HTR-8/SVneo (cell line): Measurements from ENCODE around the gene L3MBTL1.

ENCODE experiments used
- DNase-seq: peaks from one replicate; pipeline ENCODE4 v3.0.0; 2011; ENCODE audit warnings: low spot score, mixed read lengths; ENCODE audit not compliant: insufficient read length
- FAIRE-seq: peaks from 2 replicates; lab custom pipeline; 2011; peaks lifted over from hg19 to GRCh38; lab: Jason Lieb, UNC

The L3MBTL1 gene

DNA sequence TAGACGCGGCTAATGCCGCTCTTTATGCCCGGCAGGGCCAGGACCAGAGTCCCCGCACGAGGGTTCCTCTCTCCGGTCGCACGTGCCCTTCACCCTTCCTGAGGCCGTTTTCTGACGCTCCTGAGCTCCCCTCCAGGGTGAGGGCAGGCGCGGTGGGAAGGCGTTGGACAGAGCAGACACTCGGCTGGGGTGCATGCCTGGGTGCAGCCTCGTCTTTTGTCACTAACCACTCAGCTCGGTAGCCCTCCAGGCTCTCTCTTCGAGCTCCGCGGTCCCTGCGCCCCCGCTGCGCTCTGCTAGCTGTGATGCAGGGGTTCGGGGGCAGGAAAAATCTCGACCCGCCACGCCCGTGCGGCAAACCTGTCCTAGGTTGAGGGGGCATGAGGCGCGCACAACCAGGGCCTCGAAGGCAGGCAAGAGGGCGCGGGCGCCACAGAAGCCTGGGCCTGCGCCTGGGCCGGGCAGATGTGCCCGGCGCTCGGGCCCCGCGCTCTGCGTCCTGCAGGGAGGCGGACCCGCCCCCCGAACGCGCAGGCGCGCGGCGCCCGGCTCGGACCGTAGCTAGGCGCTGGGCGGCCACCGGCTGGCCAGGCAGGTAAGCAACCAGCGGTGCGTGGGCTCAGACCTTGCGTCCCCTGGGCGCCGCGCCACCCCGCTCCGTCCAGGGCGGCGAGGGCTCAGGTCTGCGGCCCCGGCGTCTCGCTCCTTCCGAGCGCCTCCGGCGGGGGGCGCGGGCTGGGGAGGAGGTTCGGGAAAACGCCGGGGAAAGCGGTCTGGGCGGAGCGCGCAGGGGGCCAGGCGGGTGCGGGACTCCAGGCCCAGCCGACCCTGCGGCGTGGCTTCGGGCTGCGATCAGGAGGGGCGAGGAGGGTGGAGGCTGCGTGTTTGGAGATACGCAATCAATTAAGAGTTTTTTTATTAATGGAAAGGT is at the start of gene L3MBTL1:
TSS of gene L3MBTL1 (plus strand) at position 548 of the 931 bp plus-strand sequence. CDS start 5,807 bp downstream, outside the sequence.
- FAIRE-seq (peak; percentile 92), DNase-seq (peak; percentile 97)

DNA sequence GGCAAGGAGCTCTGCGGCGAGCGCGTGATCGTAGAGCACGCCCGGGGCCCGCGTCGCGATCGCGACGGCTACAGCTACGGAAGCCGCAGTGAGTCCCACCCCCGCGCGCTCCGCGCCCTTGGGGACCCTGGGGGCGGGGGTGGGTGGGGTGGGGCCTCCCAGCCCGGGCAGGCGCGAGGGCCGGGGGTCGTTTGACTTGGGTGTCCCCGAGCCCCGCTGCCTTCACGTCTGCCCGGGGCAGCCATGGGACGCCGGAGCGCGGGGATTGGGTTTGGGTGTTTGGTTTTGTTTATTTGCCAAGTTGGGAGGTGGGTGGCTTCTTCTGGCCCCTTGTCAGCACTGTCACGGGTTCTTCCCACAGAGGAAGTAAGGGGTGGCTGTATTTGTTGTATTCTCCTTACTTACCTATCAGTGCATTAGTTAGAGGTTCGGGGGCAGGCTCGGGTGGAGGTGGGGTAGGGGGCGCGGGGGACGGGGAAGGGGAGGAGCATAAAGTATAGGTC is 49.0 kb upstream of the L3MBTL1 start:
- no peak for FAIRE-seq
- no peak for DNase-seq

DNA sequence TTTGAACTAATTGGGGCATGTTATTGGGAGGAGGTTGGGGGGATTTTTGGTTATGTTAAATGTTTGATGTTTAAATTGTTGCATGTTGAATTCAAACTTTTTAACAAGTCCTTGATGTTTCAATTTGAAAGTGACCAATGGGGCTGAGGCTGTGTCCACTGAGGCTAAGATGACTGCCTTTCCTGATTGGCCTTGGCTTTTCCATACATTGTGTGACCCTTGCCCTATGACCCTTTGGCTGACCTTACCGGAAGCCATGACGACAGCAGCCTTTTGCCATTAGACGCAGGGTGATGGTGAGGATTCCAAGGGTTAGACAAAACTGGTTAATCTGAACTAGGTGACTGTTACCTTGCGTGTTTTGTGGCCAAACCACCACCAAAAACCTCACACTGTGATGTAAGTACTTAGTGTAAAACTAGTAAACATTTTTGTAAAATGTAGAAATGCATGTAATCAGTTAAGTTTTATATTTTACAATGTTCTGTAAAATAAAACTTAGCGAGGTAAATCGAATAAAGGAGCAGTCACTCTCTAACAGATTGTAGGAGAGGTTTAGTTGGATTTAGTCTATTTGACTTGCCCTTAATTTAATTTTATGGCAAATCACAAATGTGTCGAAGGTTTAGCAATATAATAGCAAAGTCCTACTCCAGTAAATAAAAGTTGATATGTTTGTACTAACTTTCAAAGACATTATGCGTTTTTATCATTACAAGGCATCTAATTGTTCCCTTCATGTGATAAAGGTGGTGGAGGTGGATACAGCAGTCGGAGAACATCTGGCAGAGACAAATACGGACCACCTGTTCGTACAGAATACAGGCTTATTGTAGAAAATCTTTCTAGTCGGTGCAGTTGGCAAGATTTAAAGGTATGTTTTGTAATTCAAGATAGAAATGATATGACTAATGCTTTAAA is 48.2 kb upstream of the L3MBTL1 start:
- peak; percentile 63 for FAIRE-seq
- no peak for DNase-seq

DNA sequence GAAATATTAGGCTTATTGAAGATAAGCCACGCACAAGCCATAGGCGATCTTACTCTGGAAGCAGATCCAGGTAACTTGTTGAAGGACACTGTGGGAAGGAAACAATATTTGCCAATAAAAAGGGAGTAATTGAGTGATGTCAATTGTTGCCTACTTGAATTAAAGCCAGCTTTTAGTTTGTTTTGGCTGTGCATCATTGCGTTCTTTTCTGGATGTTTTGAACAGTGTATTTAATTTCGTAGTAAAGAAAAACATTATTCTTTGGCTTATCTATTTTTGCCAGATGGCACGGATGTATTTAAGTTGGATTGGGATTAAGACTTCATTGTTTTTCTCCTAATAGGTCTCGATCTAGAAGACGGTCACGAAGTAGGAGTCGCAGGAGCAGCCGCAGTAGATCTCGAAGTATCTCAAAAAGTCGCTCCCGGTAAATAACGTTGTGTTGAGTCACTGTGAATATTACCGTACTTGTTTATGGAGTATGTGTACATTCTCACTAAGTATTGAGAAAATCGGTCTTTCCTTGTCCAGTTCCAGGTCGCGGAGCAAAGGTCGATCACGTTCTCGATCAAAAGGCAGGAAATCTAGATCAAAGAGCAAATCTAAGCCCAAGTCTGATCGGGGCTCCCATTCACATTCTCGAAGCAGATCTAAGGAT is 47.2 kb upstream of the L3MBTL1 start:
- DNase-seq, result no peak
- peak; percentile 91 for FAIRE-seq

DNA sequence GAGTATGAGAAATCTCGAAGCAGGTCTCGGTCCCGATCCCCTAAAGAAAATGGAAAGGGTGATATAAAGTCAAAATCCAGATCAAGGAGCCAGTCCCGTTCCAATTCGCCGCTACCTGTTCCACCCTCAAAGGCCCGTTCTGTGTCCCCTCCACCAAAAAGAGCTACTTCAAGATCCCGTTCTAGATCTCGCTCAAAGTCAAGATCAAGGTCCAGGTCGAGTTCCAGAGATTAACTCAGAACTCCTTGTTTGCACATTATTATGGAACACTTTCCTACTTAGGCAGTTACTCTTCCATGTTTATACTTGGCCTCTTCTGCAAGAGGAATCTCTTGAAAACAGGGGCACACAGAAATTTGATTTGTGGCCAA is 46.7 kb upstream of the L3MBTL1 start:
- no peak for DNase-seq

DNA sequence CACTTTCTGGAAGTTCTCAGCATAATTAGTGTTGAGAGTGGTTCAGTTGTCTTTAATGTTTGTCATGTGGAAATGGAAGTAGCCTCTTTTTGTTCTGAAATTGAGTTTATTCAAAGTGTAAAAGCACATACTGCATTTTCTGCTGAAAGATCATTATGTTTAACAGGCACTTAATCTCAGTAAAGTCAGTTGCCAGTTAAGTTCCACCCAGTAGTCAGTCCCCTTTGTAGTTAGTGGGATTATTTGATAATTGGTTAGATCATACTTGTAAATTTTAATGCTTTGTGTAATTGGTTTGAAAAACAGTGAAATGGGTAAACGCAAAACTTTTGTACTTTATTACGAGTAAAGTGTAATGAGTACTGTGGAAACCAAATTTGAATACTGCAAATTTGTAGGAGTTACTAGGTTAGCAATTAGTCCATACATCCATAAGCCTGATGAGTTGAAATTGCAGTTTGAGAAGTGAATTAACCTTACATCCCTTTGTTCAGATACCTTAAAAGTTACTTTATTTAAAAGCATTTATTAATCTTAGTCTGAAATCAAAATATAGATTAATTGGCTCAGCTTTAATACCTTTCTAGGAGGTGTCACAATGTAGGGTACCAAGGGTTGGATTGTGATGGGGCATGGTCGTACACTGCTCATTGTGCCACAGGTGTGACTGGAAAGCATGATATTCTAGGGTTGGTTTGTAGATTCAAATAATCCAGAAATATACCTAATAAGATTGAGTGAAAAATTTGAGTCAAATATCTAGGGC is 45.4 kb upstream of the L3MBTL1 start:
- FAIRE-seq, result peak; percentile 4
- no peak for DNase-seq

More for the DNA sequence above, 46.7 kb upstream of the L3MBTL1 start:
- FAIRE-seq, result no peak

DNA sequence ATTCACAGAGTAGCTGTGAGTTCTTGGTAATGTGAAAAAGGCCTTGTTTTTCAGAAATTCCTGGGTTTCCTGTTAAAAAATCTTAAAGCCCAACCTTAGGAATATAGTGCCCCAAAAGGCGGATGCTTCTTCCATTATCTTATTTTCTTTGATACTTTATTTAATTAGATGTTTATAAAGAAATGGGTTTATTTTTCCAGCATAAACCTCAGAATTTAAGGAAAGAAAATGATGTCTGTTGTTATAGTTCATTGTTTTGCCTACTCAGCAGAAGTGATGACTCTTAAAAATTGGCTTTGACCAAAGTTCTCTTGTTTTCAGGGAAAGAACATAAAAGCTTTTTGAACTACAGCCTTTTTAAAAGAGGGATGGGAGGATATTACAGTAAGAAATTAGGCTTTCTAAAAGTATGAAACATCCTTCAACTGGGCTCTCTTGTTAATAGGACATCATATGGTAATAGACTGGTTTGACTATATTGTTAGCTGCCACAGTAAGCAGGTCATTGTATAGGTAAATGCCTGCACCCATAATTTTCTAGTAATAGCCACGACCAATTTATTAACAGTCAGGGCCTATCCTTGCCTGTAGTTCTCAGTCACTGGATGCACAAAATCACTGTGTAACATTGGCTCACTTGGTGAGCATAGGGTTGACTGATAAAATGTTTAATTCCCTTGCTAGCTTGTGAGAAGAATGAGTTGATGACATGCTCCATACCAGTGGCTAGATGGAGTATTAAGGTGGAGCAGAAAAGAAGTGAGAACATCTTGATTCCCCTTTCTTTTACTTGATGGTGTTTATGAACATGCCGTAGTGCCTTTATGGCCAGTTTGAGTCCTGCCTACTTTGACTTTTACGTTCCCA is 44.6 kb upstream of the L3MBTL1 start:
- FAIRE-seq, result peak; percentile 75

DNA sequence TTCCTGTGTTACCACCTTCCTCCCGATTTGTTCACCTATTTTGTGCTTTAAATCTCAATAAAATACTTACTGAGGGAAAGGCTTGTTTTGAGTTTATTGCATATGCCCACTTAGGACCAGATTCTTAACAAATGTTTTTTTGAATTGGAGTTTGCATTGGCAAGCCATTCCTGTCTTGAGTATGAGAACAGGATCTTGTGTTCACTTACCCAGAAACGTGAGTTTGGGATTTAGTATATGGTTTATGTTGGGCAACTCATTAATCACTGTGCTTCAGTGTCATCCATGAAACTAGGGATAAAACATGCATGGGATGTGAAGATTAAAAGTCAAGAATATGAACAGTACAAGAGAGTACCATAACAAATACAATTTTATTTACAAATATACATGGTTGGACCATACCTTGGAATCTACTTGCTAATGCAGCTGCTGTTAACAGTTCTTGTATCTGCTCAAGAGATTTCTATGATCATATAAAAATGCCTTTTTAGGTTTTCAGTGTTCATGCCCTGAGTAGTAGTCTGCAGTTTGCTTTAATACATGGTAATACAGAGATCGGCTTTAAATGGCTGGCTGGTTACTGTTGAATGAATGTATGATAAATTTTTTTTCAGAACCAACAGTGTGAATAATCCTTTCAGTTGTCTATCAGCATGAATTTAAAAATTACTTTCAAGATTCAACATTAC is 43.8 kb upstream of the L3MBTL1 start:
- no peak for FAIRE-seq
- DNase-seq, result no peak

More for the DNA sequence above, 44.6 kb upstream of the L3MBTL1 start:
- no peak for DNase-seq

DNA sequence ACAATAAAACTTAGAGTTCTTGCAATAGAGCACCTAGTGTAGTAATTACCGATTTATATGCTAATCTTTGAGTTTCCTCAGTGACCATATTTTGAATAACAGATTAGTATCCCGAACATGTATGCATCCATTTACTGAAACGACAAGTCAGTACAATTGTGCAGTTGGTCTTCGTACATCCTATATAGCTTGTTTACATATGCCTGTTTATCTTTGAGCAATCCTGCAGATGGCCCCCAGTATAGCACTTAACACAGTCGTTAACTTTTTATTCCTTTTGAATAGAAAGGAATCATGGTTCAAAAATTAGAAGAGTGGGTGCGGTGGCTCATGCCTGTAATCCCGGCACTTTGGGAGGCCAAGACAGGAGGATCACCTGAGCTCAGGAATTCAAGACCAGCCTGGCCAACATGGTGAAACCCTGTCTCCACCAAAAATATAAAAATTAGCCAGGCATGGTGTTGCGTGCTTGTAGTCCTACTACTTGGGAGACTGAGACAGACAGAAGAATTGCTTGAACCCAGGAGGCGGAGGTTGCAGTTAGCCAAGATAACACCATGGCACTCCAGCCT is 43.2 kb upstream of the L3MBTL1 start:
- DNase-seq, result no peak
- FAIRE-seq, result no peak

DNA sequence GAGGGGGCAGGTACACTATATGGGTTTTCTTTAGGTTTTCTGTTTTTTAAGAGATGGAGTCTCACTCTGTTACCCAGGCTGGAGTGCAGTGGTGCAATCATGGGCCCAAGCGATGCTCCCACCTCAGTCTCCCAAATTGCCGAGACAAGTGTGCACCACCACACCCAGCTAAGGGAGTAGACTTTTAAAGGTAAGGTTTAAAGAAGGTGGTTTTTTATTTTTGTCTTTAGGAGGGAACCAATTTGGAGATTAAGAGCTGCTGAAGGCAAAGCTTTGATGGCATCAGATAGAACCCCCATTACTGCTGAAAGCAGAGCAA is 41.9 kb upstream of the L3MBTL1 start:
- no peak for FAIRE-seq
- DNase-seq, result no peak

DNA sequence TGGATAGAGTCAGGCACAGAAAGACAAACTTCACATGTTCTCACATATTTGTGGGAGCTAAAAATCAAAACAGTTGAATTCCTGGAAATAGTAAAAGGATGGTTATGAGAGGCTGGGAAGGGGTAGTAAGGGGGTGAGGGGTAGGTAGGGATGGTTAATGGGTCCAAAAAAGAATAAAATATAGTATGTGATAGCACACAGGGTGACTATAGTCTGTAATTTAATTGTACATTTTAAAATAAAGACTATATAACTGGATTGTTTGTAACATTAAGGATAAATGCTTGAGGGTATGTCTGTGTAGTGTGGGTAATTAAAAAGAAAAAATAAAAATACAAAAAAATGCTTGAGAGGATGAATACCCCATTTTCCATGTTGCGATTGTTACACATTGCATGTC is 39.9 kb upstream of the L3MBTL1 start:
- FAIRE-seq (no peak), DNase-seq (no peak)

DNA sequence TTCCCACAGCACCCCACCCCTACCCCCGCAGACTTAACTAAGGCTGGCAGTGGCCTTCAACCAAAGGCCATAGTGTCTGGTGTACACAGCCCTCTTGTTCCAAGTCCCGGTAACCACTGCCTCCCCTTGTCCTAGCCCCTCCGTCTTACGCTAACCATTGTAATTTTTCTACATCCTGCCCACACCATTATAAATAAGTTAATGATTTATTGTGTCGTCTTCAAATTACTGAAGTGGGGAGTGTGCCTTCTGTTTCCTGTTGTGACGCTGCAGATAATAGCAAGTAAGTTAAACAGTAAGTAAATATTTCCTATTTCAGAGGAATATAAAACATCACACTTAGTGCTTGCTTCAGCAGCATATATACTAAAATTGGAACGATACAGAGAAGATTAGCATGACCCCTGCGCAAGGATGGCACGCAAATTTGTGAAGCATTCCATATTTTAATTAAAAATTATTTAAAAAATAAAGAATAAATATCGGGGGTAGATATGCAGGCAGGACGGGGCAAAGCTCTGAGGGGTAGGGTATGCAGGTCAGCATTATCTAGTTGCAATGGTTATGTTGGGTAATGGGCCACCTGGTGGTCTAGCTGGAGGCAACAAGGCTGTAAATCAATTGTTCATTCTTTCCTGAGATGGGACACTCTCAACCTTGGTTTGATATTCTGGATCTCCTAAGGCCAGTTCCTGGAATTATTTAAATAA is 34.7 kb upstream of the L3MBTL1 start:
- FAIRE-seq, result peak; percentile 93
- DNase-seq, result no peak

DNA sequence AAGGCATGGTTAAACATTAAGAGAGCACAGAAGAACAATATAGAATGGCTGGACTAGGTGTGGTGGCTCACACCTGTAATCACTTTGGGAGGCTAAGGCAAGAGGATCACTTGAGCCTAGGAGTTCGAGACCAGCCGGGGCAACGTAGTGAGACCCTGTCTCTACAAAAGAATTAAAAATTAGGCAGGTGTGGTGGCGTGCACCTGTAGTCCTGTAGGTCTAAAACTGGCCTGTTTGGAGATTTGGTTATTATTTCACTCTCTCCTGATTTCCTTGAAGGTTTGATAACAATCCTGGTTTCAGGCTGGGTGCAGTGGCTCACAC is 34.2 kb upstream of the L3MBTL1 start:
- FAIRE-seq (no peak), DNase-seq (no peak)

DNA sequence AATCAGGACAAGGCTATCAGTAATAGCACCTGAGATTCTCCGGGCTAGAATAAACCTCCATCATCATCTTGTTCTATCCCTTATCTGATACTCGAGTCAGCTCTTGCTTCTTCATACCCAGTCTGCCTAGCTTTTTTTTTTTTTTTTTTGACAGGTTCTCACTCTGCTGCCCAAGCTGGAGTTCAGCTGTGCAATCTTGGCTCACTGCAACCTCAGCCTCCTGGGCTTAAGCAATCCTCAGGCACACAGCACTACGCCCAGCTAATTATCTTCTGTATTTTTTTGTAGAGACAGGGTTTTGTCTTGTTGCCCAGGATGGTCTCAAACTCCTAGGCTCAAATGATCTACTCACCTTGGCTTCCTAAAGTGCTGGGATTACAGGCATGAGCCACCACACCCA is 30.3 kb upstream of the L3MBTL1 start:
- FAIRE-seq (peak; percentile 44), DNase-seq (no peak)

DNA sequence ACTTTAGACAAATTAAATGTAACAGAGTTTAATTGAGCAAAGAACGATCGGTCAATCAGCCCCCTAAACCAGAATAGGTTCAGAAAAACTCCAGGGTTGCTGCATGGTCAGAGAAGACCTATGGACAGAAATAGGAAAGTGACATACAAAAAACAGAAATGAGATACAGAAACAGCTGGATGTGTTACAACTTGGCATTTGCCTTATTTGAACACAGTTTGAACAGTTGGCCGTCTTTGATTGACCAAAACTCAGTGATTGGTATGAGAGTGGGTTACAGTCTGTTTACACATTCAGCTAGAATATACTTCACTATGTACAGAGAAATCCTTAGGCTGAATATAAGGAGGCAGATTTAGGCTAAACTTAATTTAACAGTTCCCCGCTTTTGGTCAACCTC is 29.9 kb upstream of the L3MBTL1 start:
- no peak for DNase-seq
- peak; percentile 86 for FAIRE-seq

DNA sequence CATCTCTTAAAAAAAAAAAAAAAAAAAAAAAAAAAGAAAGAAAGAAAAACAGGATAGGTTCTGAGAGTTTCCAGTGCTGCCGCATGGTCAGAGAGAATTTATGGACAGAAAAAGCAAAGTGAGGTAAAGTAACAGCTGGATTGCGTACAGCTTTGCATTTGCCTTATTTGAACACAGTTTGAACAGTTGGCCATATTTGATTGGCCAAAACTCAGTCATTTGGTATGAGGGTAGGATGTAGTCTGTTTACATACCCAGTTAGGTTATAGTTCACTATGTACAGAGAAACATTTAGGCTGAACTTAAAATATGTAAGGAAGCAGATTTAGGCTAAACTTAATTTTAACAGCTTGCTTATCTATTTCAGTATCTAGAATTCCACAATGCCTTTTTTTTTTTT is 17.5 kb upstream of the L3MBTL1 start:
- DNase-seq (no peak), FAIRE-seq (peak; percentile 86)

DNA sequence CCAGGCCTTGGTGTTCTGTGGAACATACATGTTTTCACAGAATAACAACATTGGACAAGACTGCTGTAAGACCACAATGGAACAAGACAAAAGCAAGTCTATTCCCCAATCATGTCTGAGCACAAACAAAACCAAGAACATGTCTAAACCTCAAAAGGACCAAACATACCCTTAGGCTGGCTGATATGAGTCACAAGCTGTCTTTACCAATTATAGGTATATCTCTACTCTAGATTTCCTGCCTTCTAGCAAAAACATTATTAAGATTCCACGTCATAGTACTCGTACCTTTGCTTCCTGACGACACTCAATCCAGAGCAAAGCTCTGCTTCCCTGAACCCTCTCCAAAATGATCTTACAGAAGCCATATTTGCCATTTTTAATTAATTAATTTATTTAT is 15.4 kb upstream of the L3MBTL1 start:
- FAIRE-seq, result peak; percentile 75
- no peak for DNase-seq
